ENCODE data around the gene MDP1.

DNA sequence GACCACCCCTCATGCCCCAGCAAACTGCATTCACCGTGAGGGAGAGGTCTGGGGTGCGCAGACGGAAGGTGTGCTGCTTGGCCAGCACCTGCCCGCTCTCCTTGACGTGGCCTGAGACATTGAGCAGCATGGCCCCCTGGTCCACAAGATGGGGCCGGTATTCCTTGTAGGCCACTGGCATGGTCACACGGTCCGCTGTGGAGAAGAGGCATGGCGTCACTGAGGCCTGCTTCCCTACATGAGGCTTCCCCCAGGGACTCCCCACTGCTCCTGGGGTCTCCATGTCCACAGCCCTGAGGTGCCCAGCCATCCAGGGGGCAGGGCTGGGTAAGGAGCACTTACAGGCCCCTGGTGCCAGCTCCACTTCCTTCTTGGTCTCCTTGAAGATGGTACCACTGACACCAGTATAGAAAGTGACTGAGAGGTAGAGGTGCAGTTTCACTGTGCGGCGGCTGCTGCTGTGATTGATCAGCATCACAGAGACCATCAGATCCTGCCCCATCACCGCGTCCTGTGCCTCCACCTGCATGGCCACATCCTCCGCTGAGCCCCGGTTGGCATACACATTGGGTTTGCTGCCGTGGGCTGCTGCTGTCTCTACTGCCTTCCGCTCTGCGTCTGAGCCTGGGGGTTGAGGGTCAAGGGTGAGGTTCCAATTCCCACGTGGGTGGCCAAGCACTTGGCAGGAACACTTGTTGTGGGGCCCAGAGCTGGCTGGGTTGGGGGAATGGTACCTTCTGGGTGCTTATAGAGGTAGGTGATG is 38.9 kb upstream of the MDP1 start:
- TF ChIP-seq, protein P1, sequence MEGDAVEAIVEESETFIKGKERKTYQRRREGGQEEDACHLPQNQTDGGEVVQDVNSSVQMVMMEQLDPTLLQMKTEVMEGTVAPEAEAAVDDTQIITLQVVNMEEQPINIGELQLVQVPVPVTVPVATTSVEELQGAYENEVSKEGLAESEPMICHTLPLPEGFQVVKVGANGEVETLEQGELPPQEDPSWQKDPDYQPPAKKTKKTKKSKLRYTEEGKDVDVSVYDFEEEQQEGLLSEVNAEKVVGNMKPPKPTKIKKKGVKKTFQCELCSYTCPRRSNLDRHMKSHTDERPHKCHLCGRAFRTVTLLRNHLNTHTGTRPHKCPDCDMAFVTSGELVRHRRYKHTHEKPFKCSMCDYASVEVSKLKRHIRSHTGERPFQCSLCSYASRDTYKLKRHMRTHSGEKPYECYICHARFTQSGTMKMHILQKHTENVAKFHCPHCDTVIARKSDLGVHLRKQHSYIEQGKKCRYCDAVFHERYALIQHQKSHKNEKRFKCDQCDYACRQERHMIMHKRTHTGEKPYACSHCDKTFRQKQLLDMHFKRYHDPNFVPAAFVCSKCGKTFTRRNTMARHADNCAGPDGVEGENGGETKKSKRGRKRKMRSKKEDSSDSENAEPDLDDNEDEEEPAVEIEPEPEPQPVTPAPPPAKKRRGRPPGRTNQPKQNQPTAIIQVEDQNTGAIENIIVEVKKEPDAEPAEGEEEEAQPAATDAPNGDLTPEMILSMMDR (IDR thresholded peaks at IDR 0.05): no peak
- TF ChIP-seq JUNB (IDR thresholded peaks at IDR 0.05): no peak
- TF ChIP-seq EP300 (IDR thresholded peaks at IDR 0.05): no peak
- TF ChIP-seq RAD21 (conservative IDR thresholded peaks at IDR 0.05 in 1 of 2, IDR thresholded peaks at IDR 0.05 in 1 of 2): no peak
- TF ChIP-seq CEBPB (IDR thresholded peaks at IDR 0.05): no peak
- TF ChIP-seq, protein P2, sequence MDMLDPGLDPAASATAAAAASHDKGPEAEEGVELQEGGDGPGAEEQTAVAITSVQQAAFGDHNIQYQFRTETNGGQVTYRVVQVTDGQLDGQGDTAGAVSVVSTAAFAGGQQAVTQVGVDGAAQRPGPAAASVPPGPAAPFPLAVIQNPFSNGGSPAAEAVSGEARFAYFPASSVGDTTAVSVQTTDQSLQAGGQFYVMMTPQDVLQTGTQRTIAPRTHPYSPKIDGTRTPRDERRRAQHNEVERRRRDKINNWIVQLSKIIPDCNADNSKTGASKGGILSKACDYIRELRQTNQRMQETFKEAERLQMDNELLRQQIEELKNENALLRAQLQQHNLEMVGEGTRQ (IDR thresholded peaks at IDR 0.05): no peak
- TF ChIP-seq MYC (IDR thresholded peaks at IDR 0.05; ENCODE audit: borderline replicate concordance, low read length): no peak
- TF ChIP-seq JUN (IDR thresholded peaks at IDR 0.05): no peak
- no peak for TF ChIP-seq HOXA7 (CRISPR knock-in tag; IDR thresholded peaks at IDR 0.05)
- no peak for TF ChIP-seq POLR2A (IDR thresholded peaks at IDR 0.05; ENCODE audit: low read length)
- TF ChIP-seq RARB (CRISPR knock-in tag; IDR thresholded peaks at IDR 0.05): no peak
- TF ChIP-seq ZFP36 (IDR thresholded peaks at IDR 0.05; ENCODE audit: borderline replicate concordance, partially characterized antibody): no peak
- TF ChIP-seq, protein P3, sequence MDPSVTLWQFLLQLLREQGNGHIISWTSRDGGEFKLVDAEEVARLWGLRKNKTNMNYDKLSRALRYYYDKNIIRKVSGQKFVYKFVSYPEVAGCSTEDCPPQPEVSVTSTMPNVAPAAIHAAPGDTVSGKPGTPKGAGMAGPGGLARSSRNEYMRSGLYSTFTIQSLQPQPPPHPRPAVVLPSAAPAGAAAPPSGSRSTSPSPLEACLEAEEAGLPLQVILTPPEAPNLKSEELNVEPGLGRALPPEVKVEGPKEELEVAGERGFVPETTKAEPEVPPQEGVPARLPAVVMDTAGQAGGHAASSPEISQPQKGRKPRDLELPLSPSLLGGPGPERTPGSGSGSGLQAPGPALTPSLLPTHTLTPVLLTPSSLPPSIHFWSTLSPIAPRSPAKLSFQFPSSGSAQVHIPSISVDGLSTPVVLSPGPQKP (IDR thresholded peaks at IDR 0.05; ENCODE audit: low read depth, low read length): no peak
- TF ChIP-seq KDM1A (IDR thresholded peaks at IDR 0.05; ENCODE audit: low read depth): no peak
